Measurements from ENCODE around the gene PAK3. TPM values are rescaled to one million over a fixed set of nuclear protein-coding genes. Genes with fewer than 3 reads are reported as not detected.

Gene PAK3
- total and polyA plus RNA-seq, 2 of the 4 experiments (the other 2 are of a cell fraction) = 0.22 to 0.36 TPM

GRCh38 chrX:111090458-111090857 lies 5.5 kb upstream of the PAK3 start:
- Histone ChIP-seq H3K27me3 (ENCODE audit: control insufficient read depth, insufficient read depth, low read length) (peaks cover 25% of the 10 kb centered on the region), H3K4ac (ENCODE audit: low read depth, low read length) (no peak overlapping the region), H3K27ac (ENCODE audit: insufficient read depth, low read length) (no peak overlapping the region), H3K9me1 (ENCODE audit: insufficient read depth, low read length) (no peaks in the 10 kb centered on the region), H3K14ac (replicated peaks; ENCODE audit: low read depth, low read length) (no peak overlapping the region), H3K4me2 (ENCODE audit: low read depth, low read length) (no peak overlapping the region), H2AFZ (replicated peaks; ENCODE audit: low read length, poor library complexity) (no peak overlapping the region), H3K4me1 (ENCODE audit: control insufficient read depth, insufficient read depth, low read length) (no peaks in the 10 kb centered on the region), H4K5ac (ENCODE audit: low read depth, low read length) (no peak overlapping the region), H3K9ac (ENCODE audit: low read depth, low read length) (no peak overlapping the region), H2BK20ac (ENCODE audit: low read depth, low read length) (no peak overlapping the region), H2BK15ac (ENCODE audit: low read depth, low read length) (no peak overlapping the region), H3K18ac (ENCODE audit: low read depth, low read length) (no peak overlapping the region), H2BK5ac (ENCODE audit: low read depth, low read length, poor library complexity, severe bottlenecking) (no peak overlapping the region), H3K23ac (ENCODE audit: low read depth, low read length) (no peak overlapping the region), H3K79me1 (ENCODE audit: low read depth in 1 of 2, low read length in 2 of 2) (no peaks in the 10 kb centered on the region), H4K20me1 (ENCODE audit: insufficient read depth, low read length) (no peaks in the 10 kb centered on the region), H2BK120ac (ENCODE audit: low read depth, low read length) (no peak overlapping the region), H2AK9ac (replicated peaks; ENCODE audit: low read depth, low read length, poor library complexity) (no peak overlapping the region), H4K8ac (ENCODE audit: low read depth in 2 of 2, low read length in 2 of 2) (no peak overlapping the region), H3K56ac (ENCODE audit: extremely low read depth, insufficient read depth, low read length) (no peak overlapping the region), H3K36me3 (ENCODE audit: control insufficient read depth, insufficient read depth, low read length) (no peaks in the 10 kb centered on the region), H2AK5ac (ENCODE audit: low read depth, low read length) (no peak overlapping the region), H4K91ac (ENCODE audit: insufficient read depth, low read depth, low read length) (no peak overlapping the region), H3K9me3 (ENCODE audit: control insufficient read depth, insufficient read depth, low read length) (no peaks in the 10 kb centered on the region), H3K4me3 (ENCODE audit: insufficient read depth, low read depth, low read length) (no peak overlapping the region)
- no TSS peak for BruUV-seq (replicated peaks)
- DNase-seq (no peak), ATAC-seq (ENCODE audit: low read depth) (no peak)
- in situ Hi-C loops (cut with MboI; ENCODE audit: low sequenced_read_pairs) (no loop called here), intact Hi-C loops (cut with micrococcal nuclease) (no loop called here), dilution Hi-C loops (cut with HindIII; ENCODE audit: low sequenced_read_pairs, unreplicated experiment) (no loop called here)
- TF ChIP-seq ELK1 (IDR thresholded peaks at IDR 0.05; ENCODE audit: borderline replicate concordance, low read depth, low read length) (no peak), RCOR1 (IDR thresholded peaks at IDR 0.05; ENCODE audit: insufficient replicate concordance, low read length) (no peak), BHLHE40 (IDR thresholded peaks at IDR 0.05; ENCODE audit: low read depth, low read length) (no peak), POLR2A (IDR thresholded peaks at IDR 0.05; ENCODE audit: low read depth, low read length) (no peak), MAZ (IDR thresholded peaks at IDR 0.05; ENCODE audit: borderline replicate concordance, low read depth, low read length) (no peak), USF2 (IDR thresholded peaks at IDR 0.05; ENCODE audit: low read depth, low read length) (no peak), NFE2L2 (IDR thresholded peaks at IDR 0.05; ENCODE audit: low read depth, low read length) (no peak), SMC3 (IDR thresholded peaks at IDR 0.05; ENCODE audit: low read depth, low read length) (no peak), RAD21 (IDR thresholded peaks at IDR 0.05; ENCODE audit: low read length) (no peak), MXI1 (IDR thresholded peaks at IDR 0.05; ENCODE audit: borderline replicate concordance, low read depth, low read length) (no peak), MAFK (IDR thresholded peaks at IDR 0.05; ENCODE audit: low read depth, low read length) (no peak)
- 20% methylated on average over 1 of the region's 4 CpGs; no CpG with 5 or more reads in 1 of the 2 experiments for WGBS, 2 experiments (ENCODE audit: extremely low coverage in 2 of 2, insufficient read length in 1 of 2)
- ChIA-PET POLR2A (ENCODE audit: unreplicated experiment) (no interaction called here), CTCF (interaction anchor here (0.5 kb wide), 1 partner anchor 355 kb away, joined by 7 read pairs; no protein-coding TSS in a partner anchor)
